Activated gamma-delta T cell treated with Interleukin-2 at 50 U/mL for 16 hours (primary cell): ENCODE measurements around the gene PAX3.

Experiments
- DNase-seq: peaks from one replicate; pipeline ENCODE4 v3.0.0-alpha.2; 2020

The PAX3 gene

GRCh38 chr2:222298311-222299150 is at the start of gene PAX3:
Gene PAX3 (minus strand): TSS chr2:222298998. CDS start chr2:222298615, 383 bp downstream.
- no peak for DNase-seq

GRCh38 chr2:222341331-222341730 is 42.5 kb upstream of the PAX3 start:
- no peak for DNase-seq

GRCh38 chr2:222338374-222338773 is 39.6 kb upstream of the PAX3 start:
- DNase-seq = no peak

GRCh38 chr2:222336931-222337330 is 38.1 kb upstream of the PAX3 start:
- no peak for DNase-seq

- no peak for DNase-seq
These were observed 37.6 kb upstream of the PAX3 start for GRCh38 chr2:222336442-222336841.

GRCh38 chr2:222334914-222335313 is 36.1 kb upstream of the PAX3 start:
- no peak for DNase-seq

- no peak for DNase-seq
These were observed 34.6 kb upstream of the PAX3 start for GRCh38 chr2:222333397-222333796.

- no peak for DNase-seq
These were observed 33.3 kb upstream of the PAX3 start for GRCh38 chr2:222332116-222332515.

GRCh38 chr2:222330910-222331309 is 32.1 kb upstream of the PAX3 start:
- DNase-seq = no peak

- no peak for DNase-seq
These were observed 23.4 kb upstream of the PAX3 start for GRCh38 chr2:222322236-222322635.

- DNase-seq = no peak
These were observed 21.9 kb upstream of the PAX3 start for GRCh38 chr2:222320436-222321395.

- no peak for DNase-seq
These were observed 21.0 kb upstream of the PAX3 start for GRCh38 chr2:222319586-222320435.

GRCh38 chr2:222318712-222319585 is 20.2 kb upstream of the PAX3 start:
- no peak for DNase-seq

GRCh38 chr2:222318026-222318711 is 19.4 kb upstream of the PAX3 start:
- no peak for DNase-seq

GRCh38 chr2:222315443-222316121 is 16.8 kb upstream of the PAX3 start:
- DNase-seq = no peak

GRCh38 chr2:222313816-222314215 is 15.0 kb upstream of the PAX3 start:
- no peak for DNase-seq

- DNase-seq = no peak
These were observed 13.4 kb upstream of the PAX3 start for GRCh38 chr2:222311978-222312738.

- no peak for DNase-seq
These were observed 12.7 kb upstream of the PAX3 start for GRCh38 chr2:222311319-222311977.

GRCh38 chr2:222310747-222311318 is 12.0 kb upstream of the PAX3 start:
- no peak for DNase-seq
